Thyroid gland (tissue), 4 donors: ENCODE results near the gene CHFR.

Experiments
- POLR2A ChIP-seq, 2 donors: fragments of 450-650 bp; IDR thresholded peaks; one replicate each; pipeline ENCODE4 v1.6.1; 2017; ENCODE audit warnings: antibody characterized with exemption in 2 of 2, mild to moderate bottlenecking in 2 of 2, moderate library complexity in 1 of 2
- TF ChIP-seq, protein P1 (sequence below), 6 experiments: fragments of 200-600 bp in 3 of 6; fragments of 450-650 bp in 3 of 6; sonication (generic) in 3 of 6; IDR thresholded peaks; one replicate each; pipeline ENCODE4 v1.5.1; 2016 to 2019; ENCODE audit warnings: antibody characterized with exemption in 6 of 6, mild to moderate bottlenecking in 2 of 6, inconsistent platforms in 1 of 6, moderate library complexity in 1 of 6

DNA sequence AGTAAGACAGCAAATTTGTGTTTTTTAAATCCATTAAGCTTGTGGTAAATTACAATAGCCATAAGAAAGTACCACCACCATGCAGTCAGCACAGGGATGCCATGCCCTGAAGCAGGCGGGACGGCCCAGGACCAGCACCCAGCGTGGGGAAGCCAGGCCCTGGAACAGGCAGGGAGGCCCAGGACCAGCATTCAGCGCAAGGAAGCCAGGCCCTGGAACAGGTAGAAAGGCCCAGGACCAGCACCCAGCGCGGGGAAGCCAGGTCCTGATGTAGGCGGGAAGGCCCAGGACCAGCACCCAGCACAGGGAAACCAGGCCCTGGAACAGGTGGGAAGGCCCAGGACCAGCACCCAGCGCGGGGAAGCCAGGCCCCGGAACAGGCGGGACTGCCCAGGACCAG is 13.2 kb downstream of the CHFR start:
- no peak for TF ChIP-seq POLR2A (IDR thresholded peaks at IDR 0.05)
- TF ChIP-seq, protein P1, sequence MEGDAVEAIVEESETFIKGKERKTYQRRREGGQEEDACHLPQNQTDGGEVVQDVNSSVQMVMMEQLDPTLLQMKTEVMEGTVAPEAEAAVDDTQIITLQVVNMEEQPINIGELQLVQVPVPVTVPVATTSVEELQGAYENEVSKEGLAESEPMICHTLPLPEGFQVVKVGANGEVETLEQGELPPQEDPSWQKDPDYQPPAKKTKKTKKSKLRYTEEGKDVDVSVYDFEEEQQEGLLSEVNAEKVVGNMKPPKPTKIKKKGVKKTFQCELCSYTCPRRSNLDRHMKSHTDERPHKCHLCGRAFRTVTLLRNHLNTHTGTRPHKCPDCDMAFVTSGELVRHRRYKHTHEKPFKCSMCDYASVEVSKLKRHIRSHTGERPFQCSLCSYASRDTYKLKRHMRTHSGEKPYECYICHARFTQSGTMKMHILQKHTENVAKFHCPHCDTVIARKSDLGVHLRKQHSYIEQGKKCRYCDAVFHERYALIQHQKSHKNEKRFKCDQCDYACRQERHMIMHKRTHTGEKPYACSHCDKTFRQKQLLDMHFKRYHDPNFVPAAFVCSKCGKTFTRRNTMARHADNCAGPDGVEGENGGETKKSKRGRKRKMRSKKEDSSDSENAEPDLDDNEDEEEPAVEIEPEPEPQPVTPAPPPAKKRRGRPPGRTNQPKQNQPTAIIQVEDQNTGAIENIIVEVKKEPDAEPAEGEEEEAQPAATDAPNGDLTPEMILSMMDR (IDR thresholded peaks at IDR 0.05) = no peak
